Common myeloid progenitor, CD34-positive (primary cell): ENCODE measurements around the gene ZBTB45.

Source experiments
- CTCF ChIA-PET: fragments of 350-600 bp; sonication (Branson Sonifier 250); formaldehyde crosslinking; loops from one replicate; lab custom pipeline; 2021; ENCODE audit warnings: antibody characterized with exemption; lab: Charles Lee
- POLR2A ChIA-PET: fragments of 350-600 bp; sonication (Branson Sonifier 250); formaldehyde crosslinking; loops from one replicate; lab custom pipeline; 2021; ENCODE audit warnings: antibody characterized with exemption; lab: Charles Lee
- DNase-seq, 3 donors: peaks; one replicate each; pipeline versions ENCODE4 v3.0.0 to v3.0.0-alpha.2; 2013
- H3K27ac ChIP-seq, 2 experiments: 1 replicate in 1 of 2; 2 replicates in 1 of 2; pipeline ENCODE4 v1.7.0; 2013; ENCODE audit warnings: inconsistent platforms in 2 of 2, low read length in 2 of 2, mild to moderate bottlenecking in 2 of 2, low read depth in 1 of 2, moderate library complexity in 1 of 2; ENCODE audit not compliant: severe bottlenecking in 2 of 2, insufficient read depth in 1 of 2, poor library complexity in 1 of 2
- H3K27me3 ChIP-seq, 5 experiments: replicated peaks in 2 of 5; 1 replicate in 3 of 5; 2 replicates in 2 of 5; pipeline versions ENCODE4 v1.6.1 to v1.7.0; 2013; ENCODE audit warnings: low read length in 4 of 5, mild to moderate bottlenecking in 2 of 5, moderate library complexity in 2 of 5, inconsistent platforms in 1 of 5; ENCODE audit not compliant: insufficient read depth in 5 of 5, control insufficient read depth in 4 of 5
- H3K36me3 ChIP-seq, 4 experiments: 1 replicate in 2 of 4; 2 replicates in 2 of 4; pipeline versions ENCODE4 v1.6.1 to v1.7.0; 2013; ENCODE audit warnings: low read length in 3 of 4, control low read depth in 1 of 4, mild to moderate bottlenecking in 1 of 4; ENCODE audit not compliant: control insufficient read depth in 4 of 4, insufficient read depth in 4 of 4
- H3K4me1 ChIP-seq, 4 experiments: 1 replicate in 3 of 4; 2 replicates in 1 of 4; pipeline versions ENCODE4 v1.6.1 to v1.7.1; 2013; ENCODE audit warnings: low read length in 3 of 4, mild to moderate bottlenecking in 3 of 4, control low read depth in 1 of 4, inconsistent platforms in 1 of 4, moderate library complexity in 1 of 4; ENCODE audit not compliant: control insufficient read depth in 4 of 4, insufficient read depth in 4 of 4; ENCODE audit errors: control extremely low read depth in 1 of 4
- H3K4me3 ChIP-seq, 7 experiments: 1 replicate in 4 of 7; 2 replicates in 3 of 7; pipeline versions ENCODE4 v1.5.1 to v1.7.0; 2013; ENCODE audit warnings: mild to moderate bottlenecking in 7 of 7, low read length in 6 of 7, moderate library complexity in 6 of 7, inconsistent platforms in 2 of 7, low read depth in 2 of 7, control low read depth in 1 of 7; ENCODE audit not compliant: insufficient read depth in 4 of 7, control insufficient read depth in 1 of 7; ENCODE audit errors: extremely low read depth in 1 of 7
- H3K9me3 ChIP-seq, 5 experiments: 1 replicate in 4 of 5; 2 replicates in 1 of 5; pipeline versions ENCODE4 v1.6.1 to v1.7.1; 2013; ENCODE audit warnings: low read length in 4 of 5, mild to moderate bottlenecking in 2 of 5, inconsistent platforms in 1 of 5, low read depth in 1 of 5, moderate library complexity in 1 of 5; ENCODE audit not compliant: control insufficient read depth in 4 of 5, insufficient read depth in 2 of 5; ENCODE audit errors: control extremely low read depth in 1 of 5
- WGBS: methylation state at CpG from one replicate; pipeline ENCODE4 v1.1.5; 2013; ENCODE audit not compliant: insufficient coverage; 5-methylcytosine and 5-hydroxymethylcytosine counted together

ZBTB45 gene

DNA sequence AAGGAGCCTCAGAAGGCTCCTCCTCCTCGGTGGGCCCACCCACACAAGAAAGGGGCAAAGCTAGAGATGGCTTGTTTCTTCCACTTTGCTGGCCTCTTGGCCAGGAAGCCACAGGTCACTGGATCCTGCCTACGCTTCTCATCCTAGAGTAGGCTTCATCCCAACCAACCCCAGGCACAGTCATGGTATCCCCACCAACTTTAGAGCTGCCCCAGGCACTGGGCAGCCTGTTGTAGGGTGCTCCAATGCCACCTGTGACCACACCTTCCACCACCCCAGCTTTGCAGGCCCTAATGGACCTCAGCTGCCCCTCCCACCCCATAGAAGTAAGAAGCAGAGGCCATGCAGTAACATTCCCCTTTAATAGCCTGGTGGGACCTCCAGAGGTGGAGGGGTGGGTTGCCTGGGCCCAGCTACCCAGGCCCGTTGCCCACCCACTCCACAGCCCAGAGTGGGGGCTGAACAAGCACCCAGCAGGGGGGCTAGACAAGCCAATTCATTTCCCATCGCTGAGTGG lies 35.8 kb upstream of the ZBTB45 start:
- no peaks in the 10 kb centered on the region for H3K9me3 ChIP-seq
- H3K4me3 ChIP-seq = peak overlapping the region; percentile 52 to 88 (median 78)
- POLR2A ChIA-PET = interaction anchor here (1.2 to 2.6 kb wide), 3 partner anchors 11 to 36 kb away, joined by 3 to 24 read pairs (median 18); partner anchors contain the start of genes TRIM28 and ZBTB45
- peaks cover 2 to 43% (median 30%) of the 10 kb centered on the region in 4 experiments for H3K36me3 ChIP-seq
- no peaks in the 10 kb centered on the region for H3K27me3 ChIP-seq
- no peak for DNase-seq
- 60% methylated on average over 3 of the region's 4 CpGs for WGBS
- CTCF ChIA-PET = interaction anchor here (1.1 to 3.8 kb wide), 9 partner anchors 10 to 55 kb away, joined by 3 to 33 read pairs (median 4); partner anchors contain the start of genes TRIM28 and ZBTB45
- H3K4me1 ChIP-seq = peaks cover 5 to 56% (median 52%) of the 10 kb centered on the region in 4 experiments
- H3K27ac ChIP-seq = peak overlapping the region; percentile 89 to 97

DNA sequence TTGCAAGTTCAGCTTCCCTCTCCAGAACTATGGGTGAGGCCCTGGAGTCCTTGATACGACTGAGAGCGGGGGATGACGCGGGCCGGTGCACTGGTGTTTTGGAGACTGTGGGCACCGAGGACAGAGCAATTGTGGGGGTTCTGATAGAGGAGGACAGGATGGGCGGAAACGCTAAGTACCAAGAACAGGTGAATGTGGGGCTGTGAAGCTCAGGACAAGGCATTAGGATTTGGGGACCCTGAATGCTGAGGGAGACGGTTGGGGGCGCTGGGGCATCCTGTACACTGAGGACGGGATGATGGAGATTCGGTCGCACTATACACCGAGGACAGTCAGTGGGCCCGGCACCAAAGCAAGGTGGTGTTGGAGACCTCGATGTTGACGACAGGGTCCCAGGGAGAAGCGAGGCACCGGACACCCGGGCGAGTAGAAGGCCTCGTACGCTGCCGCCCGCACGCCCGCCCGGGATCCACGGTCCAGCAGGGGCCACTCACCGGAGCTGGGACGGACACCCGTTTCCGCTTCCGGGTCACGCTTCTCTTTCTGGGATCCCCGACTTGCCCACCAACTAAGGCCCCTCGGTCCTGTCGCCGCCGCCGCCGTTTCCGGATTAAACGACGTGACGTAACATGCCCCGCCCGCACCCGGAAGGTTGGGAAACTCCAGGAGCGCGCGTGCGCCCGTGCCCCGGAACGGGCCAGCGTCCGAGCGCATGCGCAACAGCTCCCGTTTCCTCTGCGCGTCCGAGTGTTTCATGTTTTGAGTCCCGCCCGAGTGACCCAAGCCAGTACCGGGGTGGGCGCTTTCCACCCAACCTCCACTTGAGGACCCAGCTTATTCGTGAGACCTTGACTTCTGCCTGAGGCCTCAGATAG lies 35.1 kb upstream of the ZBTB45 start, which contains the start of gene CHMP2A:
TSS of gene CHMP2A (minus strand) at position 612 of the 875 bp plus-strand sequence. CDS start 893 bp downstream, outside the sequence.
- ChIA-PET CTCF (interaction anchor here (1.1 to 3.8 kb wide), 10 partner anchors 10 to 55 kb away, joined by 3 to 33 read pairs (median 4); partner anchors contain the start of genes TRIM28 and ZBTB45), POLR2A (interaction anchor here (0.6 to 2.6 kb wide), 5 partner anchors 10 to 115 kb away, joined by 3 to 24 read pairs (median 4); partner anchors contain the start of genes TRIM28, ZBTB45 and ZNF132)
- Histone ChIP-seq H3K36me3 (peaks cover 4 to 50% (median 37%) of the 10 kb centered on the region in 4 experiments), H3K4me3 (peak within 1 kb of the TSS; percentile 52 to 88 (median 78)), H3K9me3 (no peaks in the 10 kb centered on the region), H3K27ac (peak within 1 kb of the TSS; percentile 93 to 97), H3K4me1 (peaks cover 2 to 50% (median 47%) of the 10 kb centered on the region in 4 experiments), H3K27me3 (no peaks in the 10 kb centered on the region)
- peak; percentile 94 to 96 (median 95) for DNase-seq
- under 1% methylated on average over 67 of the region's 69 CpGs for WGBS

DNA sequence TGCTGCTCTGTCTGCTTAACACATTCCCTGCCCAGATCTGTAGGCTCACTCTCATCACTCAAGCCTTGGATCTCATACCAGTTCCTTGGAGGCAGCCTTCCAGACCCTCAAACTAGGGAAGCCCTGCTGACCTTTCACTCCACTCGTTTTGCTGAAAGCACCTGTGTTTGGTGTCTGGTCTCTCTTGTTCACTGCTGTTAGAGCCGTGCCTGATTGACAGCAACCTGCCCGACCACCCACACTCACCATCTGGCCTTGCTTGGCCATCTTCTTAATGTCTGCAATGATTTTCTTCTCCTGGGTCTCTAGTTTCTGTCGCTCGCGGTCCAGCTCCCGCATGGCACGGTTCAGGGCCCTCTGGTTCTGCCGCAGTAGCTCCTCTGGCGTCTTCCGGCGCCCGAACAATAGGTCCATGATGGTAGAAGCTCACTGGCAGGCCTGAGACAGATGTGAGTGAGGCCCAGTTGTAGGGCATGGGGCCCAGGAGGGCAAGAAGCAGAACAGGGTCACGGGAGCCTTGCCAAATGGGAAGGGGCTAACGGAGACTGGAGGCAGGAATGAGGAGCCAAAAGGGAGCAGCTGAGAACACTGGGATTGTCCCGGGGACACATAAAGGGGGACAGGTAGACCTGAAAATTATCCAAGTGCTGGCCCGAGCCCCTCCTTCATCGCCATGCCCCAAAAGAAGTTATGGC lies 34.3 kb upstream of the ZBTB45 start:
- DNase-seq = no peak
- Histone ChIP-seq H3K36me3 (peaks cover 8 to 58% (median 45%) of the 10 kb centered on the region in 4 experiments), H3K9me3 (no peaks in the 10 kb centered on the region), H3K27me3 (no peaks in the 10 kb centered on the region), H3K27ac (peak overlapping the region; percentile 89 to 97), H3K4me3 (peak overlapping the region; percentile 52 to 88 (median 78)), H3K4me1 (peaks cover 2 to 42% (median 40%) of the 10 kb centered on the region in 4 experiments)
- CTCF ChIA-PET = interaction anchor here (1.3 to 3.8 kb wide), 8 partner anchors 9 to 54 kb away, joined by 3 to 33 read pairs (median 5); partner anchors contain the start of genes TRIM28 and ZBTB45
- WGBS = 58% methylated on average over 18 of the region's 18 CpGs
- POLR2A ChIA-PET = interaction anchor here (1.2 to 2.6 kb wide), 3 partner anchors 10 to 114 kb away, joined by 4 to 24 read pairs (median 18); partner anchors contain the start of genes TRIM28, ZBTB45 and ZNF132

DNA sequence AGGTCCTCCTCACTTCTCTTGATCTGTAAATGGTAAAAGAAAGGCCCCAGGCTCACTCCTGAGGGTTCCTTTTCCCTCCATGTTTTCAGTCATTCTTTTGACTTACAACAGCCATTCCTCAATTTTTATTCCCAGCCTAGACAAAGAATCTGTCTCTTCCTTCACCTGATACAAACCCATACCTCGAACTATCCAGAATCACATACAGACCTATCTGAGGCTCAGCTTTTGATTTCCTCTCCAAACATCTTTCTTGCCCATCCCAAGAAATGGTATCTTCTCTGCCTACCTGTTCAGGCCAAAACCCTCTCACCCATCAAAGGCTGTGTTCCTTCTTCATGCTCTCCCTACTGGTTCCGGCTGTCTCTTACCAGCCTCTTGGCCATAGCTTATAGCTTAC lies 33.0 kb upstream of the ZBTB45 start:
- Histone ChIP-seq H3K9me3 (no peaks in the 10 kb centered on the region), H3K27ac (peak overlapping the region in 1 of 2 experiments; percentile 27), H3K36me3 (peaks cover 16 to 70% (median 58%) of the 10 kb centered on the region in 4 experiments), H3K27me3 (no peaks in the 10 kb centered on the region), H3K4me3 (no peak overlapping the region), H3K4me1 (peaks cover 2 to 39% (median 39%) of the 10 kb centered on the region in 4 experiments)
- 93% methylated on average over 1 of the region's 2 CpGs for WGBS
- no peak for DNase-seq
- CTCF ChIA-PET = interaction anchor here (1.3 to 3.8 kb wide), 5 partner anchors 8 to 38 kb away, joined by 5 to 33 read pairs (median 14); partner anchors contain the start of genes TRIM28 and ZBTB45
- POLR2A ChIA-PET = interaction anchor here (0.7 kb wide), 1 partner anchor 8 kb away, joined by 3 read pairs; no protein-coding TSS in a partner anchor

DNA sequence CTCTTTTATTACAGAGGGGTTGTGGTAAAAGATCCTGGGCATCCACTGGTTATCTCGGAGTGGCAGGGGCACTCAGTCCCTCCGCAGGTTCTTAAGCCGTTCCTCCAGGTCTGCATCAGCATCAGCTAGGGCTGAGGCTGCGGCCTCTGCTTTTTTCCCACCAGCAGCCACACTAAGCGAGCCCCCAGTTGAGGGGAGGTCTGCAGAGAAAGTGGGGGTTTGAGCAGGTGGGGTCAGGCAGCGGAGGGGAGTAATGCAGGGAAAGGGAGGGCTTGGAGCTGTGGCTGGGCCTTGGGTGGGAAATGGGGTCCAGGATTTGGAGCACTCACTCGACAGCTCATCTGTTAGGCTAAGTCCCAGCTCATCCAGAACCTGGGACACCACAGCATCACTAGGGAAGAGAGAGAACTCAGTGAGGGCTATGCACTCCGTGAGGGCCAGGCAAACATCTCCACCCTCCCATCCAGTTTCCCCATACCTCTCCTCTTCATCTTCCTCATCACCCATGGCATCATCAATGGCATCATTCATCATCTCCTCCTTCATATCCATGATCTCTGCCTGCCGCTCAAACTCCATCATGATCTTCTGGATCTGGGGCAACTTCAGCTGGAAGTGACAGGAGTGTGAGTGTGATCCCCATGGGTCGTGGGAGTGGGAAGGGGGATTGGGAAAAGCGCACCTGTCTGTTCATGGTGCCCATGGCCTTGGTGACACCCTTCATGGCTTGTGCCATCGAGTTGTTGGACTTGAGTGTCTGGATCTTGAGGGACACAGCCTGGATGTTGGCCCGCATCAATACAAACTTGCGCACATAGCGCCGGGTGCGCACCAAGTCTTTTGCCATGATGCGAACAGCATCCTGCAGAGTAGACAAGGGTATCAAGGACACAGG lies 32.2 kb upstream of the ZBTB45 start:
- Histone ChIP-seq H3K9me3 (no peaks in the 10 kb centered on the region), H3K27ac (no peak overlapping the region), H3K4me3 (no peak overlapping the region), H3K36me3 (peaks cover 20 to 75% (median 65%) of the 10 kb centered on the region in 4 experiments), H3K4me1 (peaks cover 2 to 35% (median 33%) of the 10 kb centered on the region in 4 experiments), H3K27me3 (no peaks in the 10 kb centered on the region)
- CTCF ChIA-PET = interaction anchor here (0.8 to 3.8 kb wide), 3 partner anchors 28 to 32 kb away, joined by 3 to 22 read pairs (median 14); partner anchors contain the start of gene ZBTB45
- no peak for DNase-seq
- WGBS = 96% methylated on average over 15 of the region's 18 CpGs
- POLR2A ChIA-PET = no interaction called here
